Esophagus (tissue), 2 donors: ENCODE results near the gene HCN4. TPM values are rescaled to one million over a fixed set of nuclear protein-coding genes. Genes with fewer than 3 reads are reported as not detected.

ENCODE experiments used
- H3K27ac ChIP-seq, 2 donors: one replicate each; pipeline ENCODE4 v1.5.1; 2013; ENCODE audit warnings: low read depth in 2 of 2, mild to moderate bottlenecking in 2 of 2, inconsistent platforms in 1 of 2, low read length in 1 of 2, moderate library complexity in 1 of 2
- H3K27me3 ChIP-seq, 2 donors: one replicate each; pipeline ENCODE4 v1.6.1; 2013; ENCODE audit warnings: low read length in 2 of 2, control low read depth in 1 of 2, mild to moderate bottlenecking in 1 of 2; ENCODE audit not compliant: insufficient read depth in 2 of 2, control insufficient read depth in 1 of 2
- H3K36me3 ChIP-seq, 2 donors: one replicate each; pipeline ENCODE4 v1.6.1; 2013; ENCODE audit warnings: low read length in 1 of 2; ENCODE audit not compliant: control insufficient read depth in 2 of 2, insufficient read depth in 2 of 2
- H3K4me1 ChIP-seq, 2 donors: one replicate each; pipeline ENCODE4 v1.6.1; 2013; ENCODE audit warnings: low read length in 1 of 2; ENCODE audit not compliant: control insufficient read depth in 2 of 2, insufficient read depth in 2 of 2
- H3K4me3 ChIP-seq, 2 donors: one replicate each; pipeline ENCODE4 v1.5.1; 2013; ENCODE audit warnings: low read length in 2 of 2, mild to moderate bottlenecking in 2 of 2, low read depth in 1 of 2, moderate library complexity in 1 of 2
- H3K9me3 ChIP-seq, 2 donors: one replicate each; pipeline ENCODE4 v1.6.1; 2013; ENCODE audit warnings: mild to moderate bottlenecking in 2 of 2, low read depth in 1 of 2, low read length in 1 of 2, moderate library complexity in 1 of 2; ENCODE audit not compliant: control insufficient read depth in 2 of 2, insufficient read depth in 1 of 2
- WGBS, 2 donors: extraction: QIAGEN DNeasy Blood & Tissue Kit; methylation state at CpG; one replicate each; pipeline ENCODE4 v1.1.7; 2013; 5-methylcytosine and 5-hydroxymethylcytosine counted together
- polyA plus RNA-seq, 2 donors: library from polyadenylated mRNA; stranded (reverse); fragments of 200-250 nt; gene quantifications; one replicate each; pipeline ENCODE4 v1.2.3, GENCODE V29; 2013
- donor health status: healthy with polysubstance abuse.
- donor health status: Bipolar disorder and iron deficiency.

HCN4 gene
- polyA plus RNA-seq, 2 donors = not detected

DNA sequence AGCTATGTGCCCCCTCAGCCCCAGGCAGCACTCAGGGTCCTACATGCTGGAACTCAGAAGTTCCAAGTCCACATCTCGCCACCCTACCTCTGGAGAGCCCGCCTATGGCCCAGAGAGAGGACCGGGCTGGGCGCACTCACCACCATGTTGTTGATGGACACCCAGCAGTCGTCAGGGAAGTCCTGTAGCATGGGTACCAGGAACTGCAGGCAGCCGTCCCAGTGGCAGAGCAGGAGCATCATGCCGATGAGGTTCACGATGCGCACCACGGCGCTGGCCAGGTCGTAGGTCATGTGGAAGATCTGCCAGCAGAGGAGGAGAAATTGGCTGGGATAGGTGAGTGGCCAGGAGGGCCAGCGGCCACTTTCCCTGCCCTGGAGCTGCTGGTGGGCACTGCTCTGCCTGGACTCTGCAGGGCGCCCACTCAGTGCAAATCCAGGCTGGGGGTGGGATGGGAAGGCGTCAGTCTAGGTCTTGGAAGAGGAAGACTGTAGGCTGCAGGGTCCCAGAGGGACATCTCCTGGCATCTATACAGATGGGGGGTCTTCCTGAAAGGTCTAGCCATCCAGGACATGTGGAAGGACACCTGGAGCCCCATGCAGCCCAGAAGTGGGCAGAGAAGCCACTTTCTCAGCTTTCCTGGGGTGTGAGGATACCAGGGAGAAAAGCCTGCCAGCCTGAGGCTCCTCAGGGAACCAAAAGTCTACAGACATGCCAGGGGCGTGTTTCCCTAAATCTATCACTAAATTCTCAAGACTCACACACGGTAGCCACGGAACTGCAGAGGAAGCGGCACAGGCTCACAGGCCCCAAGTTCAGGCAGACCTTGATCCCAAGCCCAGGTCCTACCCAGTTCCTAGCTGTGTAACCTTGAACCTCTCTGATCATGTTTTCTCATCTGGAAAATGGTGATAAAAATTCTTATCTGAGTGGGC, 36.5 kb downstream of the HCN4 start:
- no peak overlapping the region for H3K27ac ChIP-seq
- H3K36me3 ChIP-seq = no peaks in the 10 kb centered on the region
- H3K4me3 ChIP-seq = no peak overlapping the region
- WGBS, 2 donors = 85 to 87% methylated on average over 19 of the region's 19 CpGs
- no peaks in the 10 kb centered on the region for H3K9me3 ChIP-seq
- no peaks in the 10 kb centered on the region for H3K27me3 ChIP-seq
- no peaks in the 10 kb centered on the region for H3K4me1 ChIP-seq

DNA sequence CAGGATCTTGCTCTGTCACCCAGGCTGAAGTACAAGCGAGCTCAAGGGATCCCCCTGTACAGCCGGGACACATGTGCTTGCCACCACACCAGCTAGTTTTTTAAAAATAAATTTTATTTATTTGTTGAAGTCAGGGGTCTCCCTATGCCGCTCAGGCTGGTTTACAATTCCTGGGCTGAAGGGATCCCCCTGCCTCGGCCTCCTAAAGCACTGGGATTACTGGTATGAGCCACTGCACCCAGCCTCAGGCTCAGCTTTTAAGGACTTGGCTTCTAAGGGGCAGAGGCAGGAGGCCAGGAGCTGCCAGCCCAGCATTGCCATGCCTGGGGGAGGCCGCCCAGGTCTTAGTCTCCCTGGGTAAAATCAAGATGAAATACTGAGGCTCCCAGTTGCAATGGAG, 37.3 kb downstream of the HCN4 start:
- Histone ChIP-seq H3K9me3 (no peaks in the 10 kb centered on the region), H3K36me3 (no peaks in the 10 kb centered on the region), H3K4me1 (no peaks in the 10 kb centered on the region), H3K4me3 (no peak overlapping the region), H3K27me3 (no peaks in the 10 kb centered on the region), H3K27ac (no peak overlapping the region)
- 88 to 89% methylated on average over 5 of the region's 5 CpGs for WGBS, 2 donors

DNA sequence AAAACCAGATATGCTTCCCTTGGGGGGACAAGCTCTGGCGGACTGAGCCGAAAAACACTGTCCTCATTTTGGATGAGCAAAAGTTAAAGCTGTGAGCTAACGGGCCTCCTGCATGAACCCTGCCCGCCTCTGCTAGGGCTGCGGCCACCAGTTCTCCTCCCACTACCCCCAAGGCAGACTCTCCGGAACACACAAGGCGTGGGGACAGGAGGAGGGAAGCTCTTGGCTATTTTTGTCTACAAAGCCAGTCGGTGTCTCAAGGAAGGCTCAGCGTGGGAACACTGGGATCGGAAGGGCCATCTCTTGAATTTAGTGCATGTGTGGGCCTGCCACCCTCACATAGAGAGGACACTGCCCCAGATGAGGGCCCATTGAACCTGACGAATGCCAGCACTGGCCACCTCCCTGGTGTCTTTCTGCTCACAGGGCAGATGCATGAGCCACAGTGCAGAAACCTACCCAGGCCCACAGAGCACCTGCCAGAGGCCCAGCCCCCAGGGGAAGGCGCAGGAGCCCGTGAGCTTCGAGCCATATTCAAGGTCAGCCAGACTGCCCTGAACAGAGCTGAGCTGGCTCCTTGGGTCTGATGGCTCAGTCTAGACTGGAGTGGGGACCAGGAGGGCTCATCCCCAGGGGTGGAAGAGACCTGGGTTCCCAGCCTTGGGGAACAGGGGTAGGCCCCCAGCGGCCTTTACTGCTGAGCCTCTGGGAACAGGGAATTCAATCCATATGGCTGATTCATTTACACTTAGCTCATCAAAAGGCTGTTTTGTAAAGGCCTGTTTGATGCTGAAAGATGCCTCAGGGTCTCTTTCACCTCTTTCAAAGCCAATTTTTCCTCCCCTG, 38.3 kb downstream of the HCN4 start:
- Histone ChIP-seq H3K27ac (no peak overlapping the region), H3K9me3 (no peaks in the 10 kb centered on the region), H3K36me3 (no peaks in the 10 kb centered on the region), H3K4me1 (no peaks in the 10 kb centered on the region), H3K27me3 (no peaks in the 10 kb centered on the region), H3K4me3 (no peak overlapping the region)
- 79 to 83% methylated on average over 15 of the region's 15 CpGs for WGBS, 2 donors

DNA sequence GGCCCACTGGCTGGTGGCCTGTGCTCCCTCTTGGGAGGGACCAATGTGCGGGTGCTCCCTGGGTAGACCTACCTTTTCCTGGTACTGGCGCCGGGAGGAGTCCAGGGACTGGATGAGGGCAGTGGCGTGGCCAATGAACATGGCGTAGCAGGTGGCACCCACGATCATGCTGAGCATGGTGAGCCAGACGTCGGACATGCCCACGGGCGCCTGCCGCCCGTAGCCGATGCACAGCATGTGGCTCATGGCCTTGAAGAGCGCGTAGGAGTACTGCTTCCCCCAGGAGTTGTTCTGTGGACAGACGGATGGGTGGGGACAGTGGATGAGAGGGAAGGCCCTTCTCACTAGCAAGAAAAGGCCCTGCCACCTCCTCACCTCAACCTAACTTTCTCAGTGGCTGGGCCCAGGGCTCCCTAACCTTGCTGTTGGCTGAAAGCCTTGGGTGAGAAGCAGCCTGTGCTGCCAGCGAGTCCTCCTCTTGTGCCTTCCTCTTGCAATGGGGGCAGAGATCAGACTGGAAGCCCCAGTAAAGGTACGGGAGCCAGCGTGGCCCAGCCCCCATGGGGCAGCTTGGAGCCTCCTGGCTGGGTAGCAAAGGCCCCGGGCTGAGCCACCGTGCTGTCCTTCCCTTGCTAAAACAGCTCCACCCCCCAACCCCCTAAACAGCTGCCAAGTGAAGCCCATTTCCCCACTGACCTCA, 39.1 kb downstream of the HCN4 start:
- Histone ChIP-seq H3K9me3 (no peaks in the 10 kb centered on the region), H3K4me3 (no peak overlapping the region), H3K27me3 (no peaks in the 10 kb centered on the region), H3K4me1 (no peaks in the 10 kb centered on the region), H3K27ac (no peak overlapping the region), H3K36me3 (no peaks in the 10 kb centered on the region)
- 87 to 89% methylated on average over 21 of the region's 21 CpGs for WGBS, 2 donors

DNA sequence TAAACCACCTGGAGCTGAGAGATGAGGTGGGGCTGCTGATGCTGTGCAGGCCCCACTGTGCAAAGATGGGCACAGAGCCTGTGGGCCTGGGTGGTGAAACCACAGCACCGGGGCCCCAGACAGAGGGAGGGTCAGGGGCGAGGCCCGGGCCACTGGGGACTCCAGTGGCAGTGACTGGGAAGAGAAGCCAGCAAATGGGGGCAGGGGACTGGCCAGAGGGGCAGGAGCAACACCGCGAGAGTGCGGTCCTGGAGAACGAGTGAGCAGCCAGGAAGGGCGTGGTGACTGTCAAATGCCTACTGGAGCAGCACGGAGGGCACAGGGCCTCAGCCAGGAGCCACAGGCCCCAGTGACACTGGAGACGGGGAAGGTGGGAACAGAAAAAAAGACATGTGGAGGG, 39.8 kb downstream of the HCN4 start:
- no peak overlapping the region for H3K4me3 ChIP-seq
- H3K27me3 ChIP-seq = no peaks in the 10 kb centered on the region
- no peak overlapping the region for H3K27ac ChIP-seq
- H3K36me3 ChIP-seq = no peaks in the 10 kb centered on the region
- 80 to 86% methylated on average over 10 of the region's 10 CpGs for WGBS, 2 donors
- no peaks in the 10 kb centered on the region for H3K9me3 ChIP-seq
- H3K4me1 ChIP-seq = no peaks in the 10 kb centered on the region

DNA sequence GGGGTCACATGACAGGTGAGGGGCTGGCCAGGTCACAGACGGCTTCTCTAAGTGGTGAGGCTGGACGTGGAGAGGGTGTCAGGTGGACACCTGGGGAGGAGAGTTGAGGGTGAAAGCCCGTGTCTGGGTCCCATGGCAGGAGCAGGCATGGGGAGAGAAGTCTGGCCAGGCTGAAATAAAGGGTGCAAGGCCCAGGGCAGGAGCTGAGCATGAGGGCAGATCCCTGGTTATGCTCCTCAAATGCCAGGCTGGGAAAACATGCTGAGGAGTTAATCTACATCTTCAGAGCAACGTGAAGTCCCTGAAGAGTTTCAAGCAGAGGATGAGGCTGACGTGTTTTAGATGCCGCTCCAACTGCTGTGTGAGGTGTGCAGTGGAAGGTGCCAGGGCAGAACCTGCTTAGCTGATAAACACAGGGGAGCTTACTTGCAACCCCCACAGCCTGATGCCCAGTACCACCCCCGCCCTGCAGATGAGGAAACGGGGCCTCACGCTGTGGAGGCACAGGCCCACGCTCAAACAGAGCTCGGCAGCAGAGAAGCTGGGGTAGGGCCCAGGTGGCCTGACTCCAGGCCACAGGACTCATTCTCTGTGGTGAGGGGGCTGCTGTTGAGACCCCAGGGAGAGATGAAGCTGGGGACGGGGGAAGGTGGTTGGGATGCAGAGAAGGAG, 40.5 kb downstream of the HCN4 start:
- no peak overlapping the region for H3K4me3 ChIP-seq
- no peaks in the 10 kb centered on the region for H3K4me1 ChIP-seq
- no peaks in the 10 kb centered on the region for H3K9me3 ChIP-seq
- H3K27me3 ChIP-seq = no peaks in the 10 kb centered on the region
- no peak overlapping the region for H3K27ac ChIP-seq
- no peaks in the 10 kb centered on the region for H3K36me3 ChIP-seq
- 81 to 85% methylated on average over 12 of the region's 12 CpGs for WGBS, 2 donors

DNA sequence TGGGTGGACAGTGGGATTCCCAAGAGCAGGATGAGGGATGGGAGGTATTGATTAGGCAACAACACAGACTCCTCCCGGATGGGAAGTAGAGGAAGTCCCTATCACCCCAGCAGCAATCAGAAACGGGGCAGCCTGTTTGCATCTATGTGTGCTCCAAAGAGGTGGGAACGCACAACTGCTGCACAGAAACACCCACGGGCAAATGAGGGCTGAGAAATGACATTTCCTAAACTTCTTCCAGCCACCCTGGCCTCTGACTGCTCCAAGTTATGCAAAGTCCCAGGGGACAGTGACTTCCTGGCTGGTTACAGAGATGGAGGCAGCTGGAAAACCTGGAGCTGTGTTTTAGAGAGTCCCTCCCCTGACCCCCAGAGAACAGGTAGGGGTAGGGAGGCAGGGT, 42.6 kb downstream of the HCN4 start:
- Histone ChIP-seq H3K36me3 (no peaks in the 10 kb centered on the region), H3K4me1 (no peaks in the 10 kb centered on the region), H3K4me3 (no peak overlapping the region), H3K27ac (no peak overlapping the region), H3K9me3 (no peaks in the 10 kb centered on the region), H3K27me3 (no peaks in the 10 kb centered on the region)
- WGBS, 2 donors = 33 to 45% methylated on average over 4 of the region's 4 CpGs

DNA sequence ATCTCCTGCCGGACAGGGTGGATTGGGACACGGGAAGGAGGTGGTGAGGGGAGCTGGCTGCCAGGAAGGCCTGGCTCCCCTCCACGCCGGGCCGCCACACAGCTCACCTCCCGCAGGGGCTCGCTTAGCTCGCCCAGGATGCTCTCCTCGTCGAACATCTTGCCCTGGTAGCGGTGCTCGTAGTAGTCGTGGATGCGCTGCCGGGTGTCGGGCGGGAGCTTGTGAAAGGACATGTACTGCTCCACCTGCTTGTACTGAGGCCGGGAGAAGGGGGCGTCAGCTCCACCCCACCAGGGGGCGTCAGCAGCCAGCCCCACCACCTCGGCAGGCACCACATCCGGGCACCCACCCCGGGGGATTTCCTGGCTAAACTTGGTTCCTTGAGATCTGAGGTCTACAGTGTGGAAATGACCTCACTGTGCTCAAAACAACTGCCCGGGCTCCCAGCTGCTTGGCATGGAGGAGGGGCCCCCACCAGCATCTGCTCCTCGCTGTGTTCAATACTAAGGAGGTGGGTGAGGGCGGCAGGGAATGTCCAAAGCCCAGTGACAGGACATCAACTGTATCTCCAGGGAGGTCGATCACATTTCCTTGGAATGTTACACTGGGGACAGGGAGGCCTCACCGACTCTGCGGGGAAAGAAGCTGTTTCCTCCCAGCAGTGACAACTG, 43.4 kb downstream of the HCN4 start:
- Histone ChIP-seq H3K9me3 (no peaks in the 10 kb centered on the region), H3K27ac (no peak overlapping the region), H3K36me3 (no peaks in the 10 kb centered on the region), H3K4me3 (no peak overlapping the region), H3K4me1 (no peaks in the 10 kb centered on the region), H3K27me3 (no peaks in the 10 kb centered on the region)
- WGBS, 2 donors = 73% methylated on average over 29 of the region's 29 CpGs
